Heart left ventricle (tissue), 13 donors: Measurements from ENCODE around the gene PRMT3.
"Not testable (repeated sequence)": the region's sequence is repeated elsewhere in the genome, so short reads cannot be mapped to it uniquely, and the experiment has no call there.

ENCODE experiments used
- CTCF ChIP-seq, 12 donors: fragments of 200-600 bp; sonication (generic) in 4 of 12; IDR thresholded peaks; one replicate each; pipeline versions ENCODE4 v1.5.0 to v1.8.0; 2018 to 2022; ENCODE audit warnings: antibody characterized with exemption in 12 of 12, mild to moderate bottlenecking in 5 of 12
- POLR2A ChIP-seq, 2 donors: fragments of 450-650 bp; IDR thresholded peaks; one replicate each; pipeline ENCODE4 v1.6.1; 2017; ENCODE audit warnings: antibody characterized with exemption in 2 of 2, mild to moderate bottlenecking in 2 of 2, moderate library complexity in 2 of 2
- donor health status: ischemic (EF 13 %, LVEDD 7.1; RV severe dilation, severe dysfunction).
- donor health status: DM: no; HTN: yes; CAD: no.
- donor health status: DM: no; HTN: no; CAD: no.
- donor health status: ischemic (EF 25% LVEDD 6.9; RV normal size, moderate dysfunction).
- donor health status: ischemic (EF 25% LVEDD 5.7; RV mildly dilated, moderate dysfunction).
- donor health status: ischemic (EF 35%, LVEDD 5.7; RV mildly dilated, moderate dysfunction).
- donor health status: nonischemic (EF 11% LVEDD 7.7; RV severe dilation, severe dysfunction).
- donor health status: DM: yes; HTN: yes; CAD: no.
- donor health status: PGD.
- donor health status: ischemic (EF 29% LVEDD 5.4; RV normal size, mild dysfunction).
- donor health status: nonischemic (EF 23%, LVEDD 6.1; RV moderate dilation, normal function).

GRCh38 chr11:20556396-20556795 lies 168.9 kb downstream of the PRMT3 start:
- TF ChIP-seq POLR2A, CTCF (IDR thresholded peaks at IDR 0.05): not testable (repeated sequence)
